ENCODE results near the gene RNF135.
"Not testable (repeated sequence)": the region's sequence is repeated elsewhere in the genome, so short reads cannot be mapped to it uniquely, and the experiment has no call there.

The RNF135 gene

GRCh38 chr17:30970831-30971567, at the start of gene RNF135:
Gene RNF135 (plus strand): TSS chr17:30971039. CDS start chr17:30971074, 35 bp downstream.
- DNase-seq (ENCODE audit: low spot score): no peak

- DNase-seq (ENCODE audit: low spot score): peak; percentile 41
Observed at GRCh38 chr17:30921544-30922196, 49.2 kb upstream of the RNF135 start, which contains the start of gene ADAP2. Gene ADAP2 (plus strand): TSS chr17:30921945. CDS start chr17:30922015, 70 bp downstream.

- no peak for DNase-seq (ENCODE audit: low spot score)
Observed at GRCh38 chr17:30922235-30923030, 48.4 kb upstream of the RNF135 start.

- no peak for DNase-seq (ENCODE audit: low spot score)
Observed at GRCh38 chr17:30924341-30924740, 46.5 kb upstream of the RNF135 start.

- DNase-seq (ENCODE audit: low spot score): no peak
Observed at GRCh38 chr17:30926516-30926915, 44.3 kb upstream of the RNF135 start.

- DNase-seq (ENCODE audit: low spot score): no peak
Observed at GRCh38 chr17:30927756-30928155, 43.1 kb upstream of the RNF135 start.

GRCh38 chr17:30928584-30928983, 42.3 kb upstream of the RNF135 start:
- DNase-seq (ENCODE audit: low spot score): no peak

GRCh38 chr17:30929081-30929633, 41.7 kb upstream of the RNF135 start:
- DNase-seq (ENCODE audit: low spot score): no peak

GRCh38 chr17:30929861-30930260, 41.0 kb upstream of the RNF135 start:
- DNase-seq (ENCODE audit: low spot score): not testable (repeated sequence)

GRCh38 chr17:30930495-30930894, 40.3 kb upstream of the RNF135 start:
- DNase-seq (ENCODE audit: low spot score): no peak

GRCh38 chr17:30931582-30931981, 39.3 kb upstream of the RNF135 start:
- DNase-seq (ENCODE audit: low spot score): not testable (repeated sequence)

GRCh38 chr17:30933966-30934365, 36.9 kb upstream of the RNF135 start:
- DNase-seq (ENCODE audit: low spot score): no peak

- no peak for DNase-seq (ENCODE audit: low spot score)
Observed at GRCh38 chr17:30939051-30939689, 31.7 kb upstream of the RNF135 start.

GRCh38 chr17:30942308-30943079, 28.3 kb upstream of the RNF135 start:
- DNase-seq (ENCODE audit: low spot score): no peak

GRCh38 chr17:30947796-30948195, 23.0 kb upstream of the RNF135 start:
- no peak for DNase-seq (ENCODE audit: low spot score)

GRCh38 chr17:30950189-30950588, 20.6 kb upstream of the RNF135 start:
- DNase-seq (ENCODE audit: low spot score): no peak

- DNase-seq (ENCODE audit: low spot score): peak; percentile 63
Observed at GRCh38 chr17:30950669-30951399, 20.0 kb upstream of the RNF135 start.

GRCh38 chr17:30952638-30953393, 18.0 kb upstream of the RNF135 start:
- DNase-seq (ENCODE audit: low spot score): no peak

GRCh38 chr17:30954046-30954830, 16.6 kb upstream of the RNF135 start:
- DNase-seq (ENCODE audit: low spot score): no peak

All from HuH-7.5 (cell line).